Mesenteric fat pad (tissue), 1 donor: ENCODE data around the gene TCERG1L. TPM values are rescaled to one million over a fixed set of nuclear protein-coding genes. Genes with fewer than 3 reads are reported as not detected.

Source experiments
- DNase-seq: peaks from one replicate; pipeline ENCODE4 v3.0.0-alpha.2; 2020; ENCODE audit warnings: low spot score
- total RNA-seq: library from RNA; stranded (reverse); fragmentation: NEBNext Ultra II Directional; extraction: Animal tissue kit (Norgen Biotek cat#: 25700); gene quantifications from one replicate; pipeline ENCODE4 v1.2.1, GENCODE V29; 2021
- donor health status: DM: yes; HTN: yes; CAD: no.

The TCERG1L gene
- total RNA-seq, 1 donor from 2014 or later: not detected

DNA sequence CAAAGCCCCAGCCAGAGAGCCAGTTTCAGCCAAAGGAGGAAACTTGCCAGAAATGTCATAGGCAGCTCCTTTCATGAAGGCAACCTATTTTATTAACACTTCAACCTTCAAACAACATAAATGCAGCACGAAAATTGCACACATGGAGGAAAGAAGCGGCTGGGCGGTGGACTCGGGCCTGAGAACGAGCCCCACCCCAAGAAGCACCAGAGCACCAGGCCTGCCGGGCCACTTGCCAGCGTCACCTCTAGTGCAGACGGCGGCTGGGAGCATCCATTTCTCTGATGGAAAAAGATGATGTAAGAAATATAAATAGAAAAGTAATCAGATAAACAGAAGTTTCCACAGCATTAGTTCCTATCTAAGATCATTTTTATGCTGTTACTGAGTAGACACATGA, 100.0 kb downstream of the TCERG1L start:
- peak; percentile 84 for DNase-seq

DNA sequence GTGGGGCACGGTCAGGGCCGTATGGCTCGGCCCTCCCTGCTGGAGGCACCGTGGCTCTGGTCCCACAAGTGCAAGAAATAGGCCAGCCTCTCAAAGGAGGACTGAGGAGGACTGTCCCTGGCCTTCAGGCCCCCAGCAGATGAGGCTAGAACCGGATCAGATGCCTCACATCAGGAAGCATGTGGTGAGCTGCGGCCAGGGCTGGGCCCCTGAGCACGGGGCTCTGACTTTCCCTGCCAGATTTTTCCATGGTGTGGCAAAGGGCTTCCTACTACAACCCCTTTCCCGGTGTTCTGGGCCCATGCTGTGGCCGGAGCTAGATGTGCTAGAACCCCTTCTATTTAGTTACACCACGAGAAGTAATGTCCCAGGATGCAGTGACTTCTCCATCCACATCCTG, 100.4 kb downstream of the TCERG1L start:
- DNase-seq: peak; percentile 51

DNA sequence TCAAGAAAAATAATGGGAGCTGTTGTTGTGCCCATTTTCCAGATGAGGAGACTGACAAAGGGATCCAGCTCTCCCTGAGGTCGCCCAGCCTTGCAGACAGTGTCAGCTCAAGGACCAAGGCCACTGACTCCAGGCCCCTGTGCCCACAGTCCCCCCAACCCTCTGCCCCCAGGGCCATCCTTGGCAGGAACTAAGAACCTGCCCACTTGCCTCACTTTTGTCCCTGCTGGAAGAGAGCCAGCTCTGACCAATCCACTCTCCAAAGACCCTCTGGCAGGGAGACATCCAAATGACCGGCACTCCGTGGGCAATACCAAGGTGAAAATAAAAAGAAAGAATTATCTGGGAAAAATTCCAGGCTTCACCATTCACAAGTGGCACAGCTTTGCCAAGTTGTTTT, 101.3 kb downstream of the TCERG1L start:
- peak; percentile 39 for DNase-seq

DNA sequence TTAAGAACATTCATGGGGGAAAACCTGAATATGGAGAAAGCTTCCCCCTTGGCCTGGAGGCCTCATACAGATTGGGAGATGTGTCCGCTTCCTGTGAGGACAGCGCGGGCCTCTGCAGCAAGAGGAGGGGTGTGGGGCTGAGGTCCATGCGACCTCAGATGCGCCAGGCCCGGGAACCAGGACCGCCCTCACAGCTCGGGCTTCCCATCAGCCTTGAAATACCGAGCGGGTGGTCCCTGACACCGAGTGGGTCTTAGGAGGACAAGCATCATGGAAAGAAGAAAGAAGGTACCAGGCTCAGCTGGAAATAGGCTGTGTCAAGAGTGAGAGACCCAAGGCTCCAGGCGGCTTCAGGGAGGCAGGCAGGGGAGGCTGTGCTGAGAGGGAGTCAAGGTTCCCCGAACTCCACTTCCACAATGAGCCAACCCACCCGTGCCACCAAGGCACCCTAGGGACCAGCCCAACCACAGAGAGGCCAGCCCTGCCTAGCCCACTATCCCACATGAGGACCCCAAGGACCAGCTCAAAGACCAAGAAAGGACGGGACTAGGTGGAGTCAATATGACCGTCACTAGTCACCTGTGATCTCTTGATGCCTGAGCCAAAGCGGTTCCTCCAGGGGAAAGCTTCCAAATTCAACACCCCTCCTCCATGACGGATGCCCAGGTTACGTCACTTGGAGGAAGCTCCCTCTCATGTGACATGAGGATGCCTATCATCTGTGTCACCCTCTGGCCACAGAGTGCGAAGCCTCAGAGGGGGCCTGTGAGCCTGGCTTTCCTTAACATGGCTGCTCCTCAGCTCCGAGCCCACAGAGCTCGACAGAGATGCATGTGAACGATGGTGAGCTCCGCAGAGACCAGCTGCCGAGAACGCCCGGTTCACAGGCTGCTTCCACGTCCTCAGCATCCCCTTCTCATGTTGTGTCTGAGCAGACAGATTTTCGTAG, 103.7 kb downstream of the TCERG1L start:
- peak; percentile 73 for DNase-seq

DNA sequence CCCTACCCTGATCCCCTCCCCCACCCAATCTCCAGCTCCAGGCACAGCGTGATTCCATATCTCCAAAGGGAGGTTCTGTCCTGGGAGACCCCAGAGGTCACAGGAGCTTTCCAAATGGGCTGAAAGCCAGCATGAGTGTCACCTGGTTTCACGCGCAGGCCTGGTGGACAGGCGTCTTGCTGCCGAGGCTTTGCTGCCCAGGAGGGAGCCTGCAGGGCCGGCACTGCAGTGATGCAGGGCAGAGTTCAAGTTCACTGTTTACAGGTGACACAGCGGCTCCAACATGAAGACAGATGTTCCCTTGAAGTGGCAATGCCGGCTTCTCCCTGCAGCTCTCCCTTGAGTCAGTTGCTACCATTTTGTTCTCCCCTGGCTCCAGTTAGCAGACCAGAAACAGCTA, 104.3 kb downstream of the TCERG1L start:
- peak; percentile 22 for DNase-seq

DNA sequence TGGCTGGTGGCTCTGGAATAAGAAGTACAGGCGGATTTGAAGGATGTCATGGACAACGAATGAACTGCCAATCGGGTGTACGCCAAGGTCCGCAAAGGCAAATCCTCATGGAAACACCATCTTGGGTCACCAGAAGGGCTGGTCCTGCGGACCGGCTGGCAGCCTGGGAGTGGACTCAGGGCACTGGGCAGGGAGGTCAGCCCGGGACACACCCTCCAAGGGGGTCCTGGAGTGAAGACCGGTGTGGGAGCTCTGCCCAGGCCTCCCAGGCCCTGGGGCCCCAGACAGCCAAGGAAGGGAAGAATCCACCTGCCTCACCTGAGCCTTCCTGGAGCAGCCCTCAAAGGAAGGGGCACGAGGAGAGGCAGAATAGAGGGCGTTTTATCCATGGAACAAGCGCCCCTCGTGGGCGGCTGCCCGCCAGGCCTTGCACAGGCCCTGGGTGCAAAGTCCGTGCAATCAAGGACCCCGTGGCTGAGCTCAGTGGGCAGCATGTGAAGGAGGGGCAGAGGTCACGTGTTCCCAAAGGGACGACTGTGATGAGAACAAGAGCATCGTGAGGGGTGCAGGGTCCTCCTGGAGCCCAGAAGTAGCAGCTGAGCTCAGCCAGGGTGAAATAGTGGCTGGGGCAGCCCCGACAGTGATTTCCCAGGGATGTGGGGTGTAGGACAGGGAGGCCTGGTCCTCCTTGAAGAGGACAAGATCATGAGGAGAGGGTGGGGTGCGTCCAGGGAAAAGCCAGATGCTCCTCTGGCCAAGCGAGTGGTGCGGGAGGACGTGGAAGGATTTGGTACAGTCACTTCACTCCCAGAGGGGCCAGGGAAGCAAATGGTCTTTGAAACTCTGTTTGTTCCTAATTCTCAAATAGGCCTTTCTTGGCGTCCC, 105.2 kb downstream of the TCERG1L start:
- peak; percentile 75 for DNase-seq

DNA sequence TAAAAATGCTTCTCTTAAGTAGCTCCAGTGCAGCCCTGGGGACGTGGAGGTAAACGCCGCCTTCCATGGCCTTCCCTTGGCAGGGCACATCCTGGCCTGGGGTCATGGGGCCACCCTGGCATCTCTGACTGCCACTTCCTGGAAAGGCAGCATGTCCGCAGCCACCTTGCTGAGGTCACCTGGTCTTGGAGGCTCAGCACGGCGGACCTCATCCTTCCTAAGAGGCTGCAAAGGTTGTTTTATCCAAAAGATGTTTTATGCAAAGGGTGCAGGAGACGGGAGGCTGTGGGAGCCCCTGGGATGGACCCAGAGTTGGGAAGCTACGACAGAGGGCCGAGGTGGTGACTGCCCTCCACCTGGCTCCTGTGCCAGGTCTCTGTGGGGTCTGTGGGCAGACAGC, 106.0 kb downstream of the TCERG1L start:
- DNase-seq: peak; percentile 55

DNA sequence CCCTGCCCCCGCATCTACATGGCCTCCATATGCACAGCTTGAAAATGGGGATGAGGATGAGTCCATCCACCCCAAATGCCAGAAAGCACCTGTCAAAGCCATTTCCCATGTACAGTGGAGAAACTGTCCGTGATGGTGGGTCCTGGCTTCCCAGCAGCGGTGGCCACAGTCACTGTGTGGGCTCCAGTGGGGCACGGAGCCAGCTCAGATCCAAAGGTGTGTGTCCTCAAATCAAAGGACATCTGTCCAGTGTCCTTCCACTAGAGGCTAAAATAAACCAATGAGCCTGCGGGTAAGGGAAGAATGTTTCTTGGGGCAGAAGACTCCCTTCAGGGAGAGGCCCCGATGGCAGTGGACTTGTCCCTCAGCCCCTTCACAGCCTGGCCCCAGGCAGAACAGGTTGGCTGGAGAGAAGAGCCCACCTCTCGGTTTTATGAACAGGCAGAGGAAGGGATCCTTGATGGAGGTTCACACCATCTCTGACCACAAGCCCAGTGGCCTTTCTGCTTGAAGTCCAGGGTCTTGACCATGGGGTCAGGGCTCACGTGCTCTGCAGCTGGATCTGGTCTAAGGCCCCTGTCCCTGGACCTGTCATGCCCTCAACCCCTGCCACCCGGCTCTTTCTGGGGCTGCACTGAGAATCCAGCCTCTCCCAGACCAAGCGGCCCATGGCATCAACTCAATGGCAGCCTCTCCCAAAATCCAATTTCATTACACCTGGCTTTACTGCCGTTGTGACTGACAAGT, 106.9 kb downstream of the TCERG1L start:
- DNase-seq: peak; percentile 82

DNA sequence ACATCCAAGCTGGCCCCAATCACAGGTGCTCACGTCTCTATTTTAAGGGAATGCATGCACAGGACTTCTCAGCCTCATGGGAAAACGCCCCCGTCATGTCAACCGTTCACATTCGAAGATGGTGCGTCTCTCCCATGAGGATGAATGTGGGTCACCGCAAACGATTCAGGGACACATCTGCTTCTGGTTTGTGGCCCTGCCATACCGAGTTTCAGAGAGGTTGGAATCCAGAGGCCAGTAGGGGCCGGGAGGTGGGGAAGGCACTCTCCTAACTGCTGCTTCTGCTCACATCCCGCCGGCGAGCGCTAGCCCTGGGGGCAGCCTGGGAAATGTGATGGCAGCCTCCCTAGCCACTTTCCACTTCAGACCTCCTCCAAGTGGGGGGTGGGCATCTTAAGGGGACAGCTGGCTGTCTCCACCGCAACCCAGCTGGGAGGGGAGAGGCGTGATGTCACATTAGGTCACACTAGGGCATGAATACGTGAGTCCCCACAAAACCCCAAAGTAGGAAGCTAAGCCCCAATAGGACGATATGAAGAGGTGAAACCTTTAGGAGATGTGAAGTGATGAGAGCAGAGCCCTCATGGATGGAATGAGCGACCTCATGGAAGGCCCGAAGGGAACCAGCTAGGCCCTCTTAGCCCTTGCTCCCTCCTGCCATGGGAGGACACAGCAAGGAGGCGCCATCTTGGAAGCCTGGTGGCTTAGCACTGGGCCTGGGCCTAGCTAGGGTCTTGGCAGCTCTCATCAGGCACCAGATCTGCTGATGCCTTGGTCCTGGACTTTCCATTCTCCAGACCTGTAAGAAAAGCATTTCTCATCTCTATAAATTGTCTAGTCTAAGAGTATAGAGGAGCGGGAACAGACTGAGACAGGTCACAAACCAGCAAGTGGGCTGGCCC, 107.8 kb downstream of the TCERG1L start:
- DNase-seq: peak; percentile 77

DNA sequence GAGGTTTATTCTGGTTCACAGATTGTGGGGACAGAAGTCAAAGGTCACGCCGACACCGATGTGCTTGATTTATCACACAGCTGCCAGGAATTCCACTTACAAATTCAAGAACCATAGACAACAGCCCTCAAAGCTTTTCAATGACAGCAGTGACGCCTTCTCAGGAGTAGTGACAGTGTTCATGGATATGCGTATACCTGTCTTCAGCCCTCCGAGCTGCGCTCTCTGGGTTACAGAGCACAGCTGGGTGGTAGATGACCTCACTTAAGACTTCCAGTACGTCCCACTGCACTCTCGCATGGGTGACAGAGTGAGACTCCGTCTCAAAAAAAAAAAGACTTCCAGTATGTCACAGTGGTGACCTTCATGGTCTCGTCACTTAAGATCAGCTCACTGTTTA, 108.5 kb downstream of the TCERG1L start:
- peak; percentile 18 for DNase-seq

DNA sequence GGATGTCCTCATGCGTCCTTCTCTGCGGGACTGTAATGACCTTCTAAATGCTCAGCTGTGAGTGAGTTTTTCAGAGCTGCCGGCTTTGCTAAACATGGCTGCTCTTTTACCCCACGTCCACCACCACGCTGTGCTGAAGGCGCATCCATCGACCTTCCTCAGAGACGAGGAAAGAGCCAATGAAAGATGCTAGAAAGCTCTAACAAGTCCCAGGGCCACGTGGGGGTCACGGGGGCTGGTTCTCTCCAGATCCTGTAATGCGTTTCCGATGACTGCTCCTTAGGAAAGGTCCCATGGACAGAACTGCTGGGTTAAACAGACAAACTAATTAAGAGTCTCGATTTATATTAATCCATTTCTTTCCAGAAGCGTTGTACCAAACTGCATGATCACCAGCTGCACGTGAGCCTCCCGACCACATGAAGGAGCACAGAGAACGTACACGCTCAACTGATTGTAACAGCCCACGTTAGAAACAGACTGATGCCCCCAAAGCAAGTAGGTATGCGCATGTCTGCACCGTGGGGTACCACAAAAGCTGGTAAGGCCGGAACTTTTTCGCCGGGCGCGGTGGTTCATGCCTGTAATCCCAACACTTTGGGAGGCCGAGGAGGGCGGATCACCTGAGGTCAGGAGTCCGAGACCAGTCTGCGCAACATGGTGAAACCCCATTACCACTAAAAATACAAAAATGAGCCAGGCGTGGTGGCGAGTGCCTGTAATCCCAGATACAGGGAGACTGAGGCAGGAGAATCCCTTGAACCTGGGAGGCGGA, 109.6 kb downstream of the TCERG1L start:
- DNase-seq: peak; percentile 59

DNA sequence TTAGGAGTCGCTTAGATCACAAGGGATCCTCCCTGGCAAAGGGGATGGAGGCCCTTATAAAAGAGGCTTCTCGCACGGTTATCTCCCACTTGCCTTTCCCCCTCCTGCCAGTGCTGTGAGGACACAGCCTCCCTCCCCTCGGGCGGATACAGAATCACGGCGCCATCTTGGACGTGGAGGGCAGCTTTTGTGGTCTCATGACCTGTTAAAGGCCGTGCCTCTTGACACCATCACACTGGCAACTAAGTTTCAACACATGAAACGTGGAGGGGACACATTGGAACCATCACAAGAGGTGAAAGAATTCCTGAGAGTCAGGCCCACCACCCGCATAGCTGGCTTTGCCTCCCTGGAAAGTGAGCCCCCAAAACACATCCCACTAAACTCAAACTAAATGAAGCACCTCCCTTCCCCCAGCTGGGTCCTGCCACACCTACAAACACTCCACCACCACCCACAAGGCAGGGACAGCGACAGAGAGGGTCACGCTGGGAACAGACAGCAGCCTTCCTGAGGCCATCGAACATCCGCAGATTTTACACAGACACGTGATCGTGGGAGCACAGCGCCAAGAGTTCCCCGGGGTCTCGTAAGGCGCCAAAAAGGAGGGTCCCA, 110.6 kb downstream of the TCERG1L start:
- DNase-seq: peak; percentile 55

DNA sequence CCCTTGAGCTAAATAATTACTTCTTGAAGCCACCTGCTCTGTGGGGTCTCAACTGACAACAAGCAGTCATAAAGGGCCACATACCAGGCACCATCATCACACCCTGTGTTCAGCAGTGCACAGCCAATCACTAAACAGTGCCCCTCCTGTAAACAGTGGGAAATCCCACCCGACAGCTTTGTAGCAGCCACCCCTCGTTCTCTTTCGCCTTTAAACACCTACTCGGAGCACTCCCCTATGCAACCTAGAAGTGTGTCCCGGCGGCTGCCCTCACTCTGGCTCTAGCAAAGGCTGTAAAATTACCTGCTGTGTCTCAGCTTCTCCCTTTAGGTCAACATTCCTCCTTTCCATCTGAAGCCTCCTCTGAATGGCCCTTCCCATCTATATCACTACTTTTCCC, 111.9 kb downstream of the TCERG1L start:
- DNase-seq: peak; percentile 68

DNA sequence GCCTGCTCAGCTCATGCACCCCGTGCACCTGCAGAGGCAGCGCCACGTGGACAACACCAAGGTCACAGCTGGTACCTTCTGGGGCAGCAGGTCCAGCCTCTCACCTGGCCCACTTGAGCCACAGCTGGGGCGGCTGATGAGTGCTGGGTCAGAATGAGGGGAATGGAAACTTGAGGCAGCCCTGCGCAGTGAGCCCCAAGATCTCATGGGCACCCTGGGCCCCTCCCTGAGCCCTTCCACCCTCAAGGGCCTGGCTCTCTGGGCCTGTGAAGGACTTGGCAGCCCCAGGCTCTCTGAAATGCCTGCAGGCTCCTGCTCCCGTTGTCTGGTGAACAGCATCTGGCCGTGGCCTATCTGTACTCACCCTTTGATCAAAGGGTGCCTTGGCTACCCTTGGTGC, 112.7 kb downstream of the TCERG1L start:
- peak; percentile 62 for DNase-seq

DNA sequence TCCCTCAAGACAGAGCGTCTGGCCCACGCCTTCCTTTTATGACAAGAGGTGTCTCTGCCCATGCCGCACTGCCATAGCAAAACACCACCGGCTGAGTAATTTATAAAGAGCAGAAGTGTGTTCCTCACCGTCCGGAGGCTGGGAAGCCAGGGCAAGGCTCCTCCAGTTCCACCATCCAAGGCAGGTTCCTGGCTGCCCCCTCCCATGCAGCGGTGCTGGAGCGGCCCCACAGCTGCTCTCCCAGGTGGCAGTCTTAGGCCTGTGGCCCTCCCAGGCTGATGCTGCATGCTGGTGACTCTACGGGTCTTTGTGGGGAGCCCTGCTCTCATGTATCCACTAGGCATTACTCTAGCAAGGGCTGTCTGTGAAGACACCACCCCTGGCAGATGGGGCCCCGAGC, 113.1 kb downstream of the TCERG1L start:
- DNase-seq: peak; percentile 55

DNA sequence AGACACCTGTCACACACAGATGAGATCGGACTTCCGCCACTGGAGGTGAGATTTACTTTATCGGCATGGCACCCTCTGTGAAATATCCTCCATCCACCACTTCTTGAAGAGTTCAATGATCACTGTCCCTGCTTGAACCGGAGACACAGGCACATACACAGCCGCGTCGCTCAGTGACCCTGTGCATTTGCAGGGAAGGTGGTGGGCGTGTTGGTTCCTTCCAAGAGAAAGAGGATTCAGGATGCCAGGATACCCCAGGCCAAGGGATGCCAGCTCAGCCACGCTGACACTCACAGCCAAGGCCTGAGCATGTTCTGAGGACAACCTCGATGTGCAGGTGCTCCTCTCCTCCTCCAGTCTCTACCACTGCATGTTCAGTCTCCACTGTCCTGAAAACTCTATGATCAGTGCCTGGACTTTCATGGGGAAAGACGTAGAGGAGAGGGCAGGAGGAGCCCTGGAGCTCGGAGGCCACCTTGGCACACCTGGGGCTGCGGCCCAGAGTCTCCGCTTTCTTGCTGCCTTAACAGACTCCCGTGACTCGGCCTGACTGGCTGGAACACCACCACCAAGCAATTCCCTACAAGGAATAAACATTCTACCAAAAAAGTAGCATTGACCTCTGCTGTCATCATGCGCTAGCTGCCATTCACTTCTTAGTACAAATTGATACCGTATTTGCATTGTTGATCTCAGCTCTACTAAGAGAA, 115.2 kb downstream of the TCERG1L start:
- DNase-seq: peak; percentile 51

DNA sequence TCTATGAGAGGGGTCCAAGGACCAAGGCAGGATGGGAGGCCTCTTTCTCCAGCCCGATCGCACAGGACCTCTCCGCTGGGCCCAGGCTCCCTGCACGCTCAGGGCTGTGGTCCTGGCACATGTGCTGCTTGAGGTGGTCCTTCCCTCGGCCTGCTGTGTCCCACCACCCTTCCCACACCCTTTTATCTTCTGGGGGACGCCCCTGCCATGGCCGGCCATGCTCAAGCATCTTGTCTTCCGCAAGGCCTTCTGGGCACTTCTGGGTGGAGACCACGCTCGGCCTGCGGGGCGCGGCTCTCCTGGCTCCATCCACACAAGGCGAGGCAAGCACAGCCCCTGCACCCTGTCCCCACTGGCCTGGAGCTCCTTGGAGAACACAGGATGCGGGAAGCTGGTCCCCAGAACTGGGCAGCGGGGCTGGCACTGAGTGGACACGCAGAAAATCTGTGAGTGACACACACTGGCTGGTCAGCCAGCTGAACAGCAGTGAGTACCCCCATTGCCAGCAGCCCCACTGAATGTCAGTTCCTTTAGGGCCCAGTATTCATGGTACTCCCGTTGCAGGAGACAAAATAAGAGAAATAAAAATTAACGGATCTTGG, 115.9 kb downstream of the TCERG1L start:
- DNase-seq: peak; percentile 85

DNA sequence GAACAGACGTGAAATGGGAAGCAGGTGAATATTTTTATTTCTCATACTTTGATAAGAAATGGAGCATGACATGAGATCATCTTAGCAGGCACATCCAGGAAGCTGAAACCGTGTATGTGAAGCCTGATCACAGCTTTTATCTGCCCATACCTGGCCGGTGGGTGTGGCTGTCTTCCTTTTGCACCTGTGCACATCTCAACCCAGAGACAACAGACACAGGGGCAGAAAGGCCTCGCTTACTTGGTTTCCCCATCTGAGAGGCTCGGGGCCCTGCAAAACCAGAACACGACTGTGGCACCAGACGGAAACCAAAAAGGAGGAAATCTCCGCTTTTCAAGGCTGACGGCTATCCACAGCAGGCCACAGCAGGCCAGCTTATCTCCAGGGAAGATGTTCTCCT, 116.4 kb downstream of the TCERG1L start:
- peak; percentile 47 for DNase-seq
